HG03135 (cell line): Measurements from ENCODE around the gene ANKRD35.
A peak's percentile ranks its signal among the peaks of the same experiment; 100 is the strongest.

Source experiments
- ATAC-seq: cut with Tn5 transposase; IDR thresholded peaks from one replicate; pipeline ENCODE4 v1.9.1; 2021; ENCODE audit warnings: mild to moderate bottlenecking, moderate library complexity; ENCODE audit not compliant: unreplicated experiment

ANKRD35 gene

GRCh38 chr1:145893306-145894055 is 7.8 kb upstream of the ANKRD35 start:
- ATAC-seq = no peak

GRCh38 chr1:145892486-145893087 is 6.9 kb upstream of the ANKRD35 start:
- no peak for ATAC-seq

- no peak for ATAC-seq
Measured at GRCh38 chr1:145891587-145892485, 6.2 kb upstream of the ANKRD35 start.

- no peak for ATAC-seq
Measured at GRCh38 chr1:145891143-145891542, 5.5 kb upstream of the ANKRD35 start.

- ATAC-seq = no peak
Measured at GRCh38 chr1:145889722-145890121, 4.1 kb upstream of the ANKRD35 start.

- ATAC-seq = no peak
Measured at GRCh38 chr1:145887631-145888030, 2.0 kb upstream of the ANKRD35 start.

DNA sequence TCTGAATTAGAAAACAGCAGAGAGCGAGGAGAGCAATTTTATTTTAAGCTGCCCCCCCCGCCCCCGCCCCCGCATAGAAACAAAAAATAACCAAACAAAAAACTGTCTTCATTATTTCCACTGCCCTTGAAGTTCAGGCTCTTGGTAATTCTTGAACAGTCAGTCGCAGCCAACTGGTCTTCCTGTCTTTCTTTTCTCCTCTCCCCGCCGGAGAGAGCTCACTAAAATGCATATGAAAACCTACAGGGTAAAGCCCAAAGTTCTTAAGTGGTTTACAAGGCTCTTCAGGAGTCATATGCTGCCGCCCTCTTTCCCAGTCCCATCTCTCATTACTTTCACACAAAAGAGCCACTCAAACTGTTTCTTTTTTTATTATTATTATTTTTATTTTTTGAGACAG is 1.1 kb upstream of the ANKRD35 start:
- ATAC-seq = no peak

GRCh38 chr1:145886390-145886789 is 724 bp upstream of the ANKRD35 start:
- ATAC-seq = no peak

DNA sequence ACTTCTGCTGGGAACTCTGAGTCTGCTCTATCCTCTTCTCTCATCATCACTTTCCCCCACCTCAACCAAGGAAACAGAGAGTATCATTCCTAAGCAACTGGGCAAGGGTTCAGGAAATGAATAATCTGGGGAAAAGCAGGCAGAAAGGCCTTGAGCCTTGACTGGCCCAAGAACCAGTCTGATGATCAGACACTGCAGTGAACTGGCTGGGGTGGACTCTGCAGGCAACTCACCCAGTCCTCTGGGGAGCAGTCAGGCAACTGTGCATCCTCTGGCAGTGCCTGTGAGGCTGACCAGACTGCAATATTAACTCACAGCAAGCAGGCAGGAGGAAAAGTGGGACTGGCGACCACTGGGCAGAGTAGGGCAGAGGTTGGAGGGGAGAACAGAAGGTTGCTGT is 991 bp downstream of the ANKRD35 start:
- ATAC-seq = no peak

- ATAC-seq = no peak
Measured at GRCh38 chr1:145879775-145880174, 5.9 kb downstream of the ANKRD35 start.

GRCh38 chr1:145878724-145879123 is 6.9 kb downstream of the ANKRD35 start:
- ATAC-seq = no peak

DNA sequence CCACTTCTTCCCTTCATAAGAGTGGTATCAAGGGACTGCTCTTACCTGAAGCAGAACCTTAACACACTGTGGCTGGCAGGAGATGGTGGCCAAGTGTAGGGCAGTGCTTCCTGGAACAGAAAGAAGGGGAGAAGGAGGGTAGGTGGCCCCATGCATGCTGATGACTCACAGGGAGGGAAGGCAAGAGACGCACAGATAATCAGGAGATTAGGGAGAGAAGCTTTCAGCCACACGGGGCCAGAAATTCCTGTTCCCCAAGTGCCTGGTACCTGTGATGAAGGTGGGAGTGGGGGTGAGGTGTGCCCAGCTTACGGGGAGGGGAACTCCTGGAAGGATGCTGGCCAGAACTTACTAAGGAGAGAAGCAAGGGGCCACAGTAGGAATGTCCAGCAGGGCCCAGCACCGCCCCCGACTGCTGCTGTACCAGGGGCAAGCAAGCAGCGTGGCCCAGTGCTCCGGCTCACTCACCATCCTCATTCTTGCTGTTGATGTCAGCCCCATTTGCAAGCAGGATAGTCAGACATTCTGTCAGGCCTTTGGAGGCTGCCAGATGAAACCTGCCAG is 7.7 kb downstream of the ANKRD35 start:
- no peak for ATAC-seq

GRCh38 chr1:145874646-145875045 is 11.0 kb downstream of the ANKRD35 start:
- no peak for ATAC-seq

GRCh38 chr1:145871994-145872924 is 13.4 kb downstream of the ANKRD35 start:
- no peak for ATAC-seq

- ATAC-seq = no peak
Measured at GRCh38 chr1:145868232-145868631, 17.4 kb downstream of the ANKRD35 start.

GRCh38 chr1:145863282-145864018 is 22.2 kb downstream of the ANKRD35 start:
- ATAC-seq = no peak

- ATAC-seq = peak; percentile 74
Measured at GRCh38 chr1:145859491-145860023, 26.1 kb downstream of the ANKRD35 start.

GRCh38 chr1:145858901-145859490 is 26.7 kb downstream of the ANKRD35 start, which contains the start of gene PIAS3:
PIAS3 (minus strand) TSS chr1:145859081; CDS start chr1:145858990, 91 bp downstream.
- peak; percentile 85 for ATAC-seq
